Stimulated activated CD4-positive, alpha-beta T cell treated with anti-CD3 and anti-CD28 coated beads, Interleukin-2, amount 100 ng/mL, for 48 hours (primary cell): ENCODE measurements around the gene NEU1.
"Not testable (repeated sequence)": the region's sequence is repeated elsewhere in the genome, so short reads cannot be mapped to it uniquely, and the experiment has no call there.

Experiments
- DNase-seq, 2 donors: peaks; one replicate each; pipeline ENCODE4 v3.0.0-alpha.2; 2020

NEU1 gene

DNA sequence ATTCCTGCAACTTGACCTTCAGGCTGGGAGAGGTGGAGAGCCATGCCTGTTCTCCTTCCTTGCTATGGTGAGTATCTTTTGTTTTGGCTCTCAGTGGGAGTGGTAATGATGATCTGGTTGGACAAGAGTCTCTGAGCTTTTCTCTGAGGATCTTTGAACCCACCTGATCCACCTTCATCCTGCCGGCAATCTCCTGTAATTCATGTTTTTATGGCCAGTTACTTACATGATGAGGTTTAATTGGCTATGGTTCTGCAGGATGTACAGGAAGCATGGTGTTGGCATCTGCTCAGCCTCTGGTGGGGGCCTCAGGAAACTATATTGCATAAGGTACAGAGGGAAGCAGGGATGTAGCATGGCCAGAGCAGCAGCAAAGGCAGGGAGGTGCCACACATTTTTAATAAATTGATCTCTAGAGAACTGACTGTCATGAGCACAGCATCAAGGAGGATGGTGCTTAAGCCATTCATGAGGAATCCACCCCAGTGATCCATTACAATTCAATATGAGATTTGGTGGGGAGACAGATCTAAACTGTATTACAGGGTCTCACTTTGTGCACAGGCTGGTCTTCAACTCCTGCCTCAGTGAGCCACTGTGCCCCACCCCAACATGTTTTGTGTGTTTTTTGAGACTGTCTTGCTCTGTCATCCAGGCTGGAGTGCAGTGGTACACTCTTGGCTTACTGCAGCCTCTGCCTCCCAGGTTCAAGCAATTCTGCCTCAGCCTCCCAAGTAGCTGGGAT lies 25.1 kb downstream of the NEU1 start:
- no peak for DNase-seq

DNA sequence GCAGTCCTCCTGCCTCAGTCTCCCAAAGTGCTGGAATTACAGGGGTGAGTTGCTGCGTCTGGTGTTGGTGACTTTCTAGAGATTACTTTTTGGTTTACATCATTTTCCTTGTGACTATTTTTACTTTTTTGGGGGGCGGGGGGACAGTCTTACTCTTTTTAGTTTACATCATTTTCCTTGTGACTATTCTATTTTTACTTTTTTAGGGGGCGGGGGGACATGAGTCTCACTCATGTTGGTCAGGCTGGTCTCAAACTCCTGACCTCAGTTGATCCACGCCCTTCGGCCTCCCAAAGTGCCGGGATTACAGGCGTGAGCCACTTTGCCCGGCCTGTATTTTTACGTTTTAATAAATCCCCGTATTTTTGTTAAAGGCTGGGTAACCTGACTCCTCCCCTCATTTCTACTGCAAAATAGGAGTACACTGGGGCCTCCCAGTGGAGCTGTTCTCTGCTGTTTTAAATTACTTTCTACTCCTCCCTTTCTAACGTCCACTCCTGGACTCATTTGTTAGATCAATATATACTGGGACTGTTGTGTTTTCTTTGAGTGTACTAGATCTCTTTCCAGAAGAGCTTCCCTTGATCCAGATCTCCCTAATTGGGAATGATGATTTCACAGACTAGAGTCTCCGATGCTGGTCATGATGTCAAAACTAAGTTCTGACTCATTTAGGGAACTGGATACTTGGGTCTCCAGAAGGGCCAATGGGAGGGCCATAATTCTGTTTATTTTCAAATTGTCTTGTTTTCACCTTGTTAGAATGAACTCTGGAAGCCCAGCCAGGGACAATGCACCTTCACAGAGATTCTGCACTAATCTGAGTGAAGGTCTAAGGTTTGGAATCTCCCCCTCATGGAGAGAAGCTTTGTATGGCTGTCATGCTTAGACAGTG lies 25.9 kb downstream of the NEU1 start:
- no peak for DNase-seq

DNA sequence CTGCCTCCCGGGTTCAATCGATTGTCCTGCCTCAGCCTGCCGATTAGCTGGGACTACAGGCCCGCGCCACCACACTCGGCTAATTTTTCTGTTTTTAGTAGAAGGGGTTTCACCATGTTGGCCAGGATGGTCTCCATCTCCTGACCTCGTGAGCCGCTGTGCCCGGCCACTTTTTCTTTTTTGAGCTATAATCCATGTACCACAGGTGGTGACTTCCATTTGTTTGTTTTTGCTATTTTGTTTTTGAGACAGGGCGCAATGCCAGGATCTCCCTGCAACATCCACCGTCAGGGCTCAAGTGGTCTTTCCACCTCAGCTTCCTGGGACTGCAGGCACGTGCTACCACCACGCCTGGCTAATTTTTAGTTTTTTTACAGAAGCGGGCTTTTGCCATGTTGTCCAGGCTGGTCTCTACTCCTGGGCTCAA lies 26.6 kb downstream of the NEU1 start:
- DNase-seq: no peak

GRCh38 chr6:31834367-31835250 lies 28.0 kb downstream of the NEU1 start:
- peak; percentile 76 to 79 for DNase-seq

DNA sequence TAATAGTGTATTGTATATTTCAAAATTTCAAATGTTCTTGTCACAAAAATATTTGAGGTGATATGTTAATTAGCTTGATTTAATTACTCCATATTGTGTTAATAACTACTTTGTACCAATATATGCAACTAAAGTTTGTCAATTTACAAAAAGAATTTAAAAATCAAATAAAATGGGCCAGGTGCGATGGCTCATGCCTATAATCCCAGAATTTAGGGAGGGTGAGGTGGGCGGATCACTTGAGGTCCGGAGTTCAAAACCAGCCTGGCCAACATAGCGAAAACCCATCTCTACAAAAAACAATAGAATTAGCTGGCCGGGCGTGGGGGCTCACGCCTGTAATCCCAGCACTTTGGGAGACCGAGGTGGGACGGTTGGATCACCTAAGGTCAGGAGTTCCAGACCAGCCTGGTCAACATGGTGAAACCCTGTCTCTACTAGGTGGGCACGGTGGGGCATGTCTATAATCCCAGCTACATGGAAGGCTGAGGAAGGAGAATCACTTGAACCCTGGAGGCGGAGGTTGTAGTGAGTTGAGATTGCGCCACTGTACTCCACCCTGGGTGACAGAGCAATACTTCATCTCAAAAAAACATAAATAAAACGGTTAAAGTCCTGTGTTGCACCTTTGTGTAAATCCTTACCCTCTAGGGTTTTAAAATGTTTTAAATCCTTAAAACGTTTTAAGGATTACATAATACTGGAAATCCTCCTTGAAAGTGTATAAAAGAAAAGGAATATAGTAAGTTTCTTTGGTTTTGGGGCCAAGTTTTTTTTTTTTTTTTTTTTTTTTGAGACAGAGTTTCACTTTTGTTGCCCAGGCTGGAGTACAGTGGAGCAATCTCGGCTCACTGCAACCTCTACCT lies 31.0 kb downstream of the NEU1 start:
- no peak for DNase-seq

DNA sequence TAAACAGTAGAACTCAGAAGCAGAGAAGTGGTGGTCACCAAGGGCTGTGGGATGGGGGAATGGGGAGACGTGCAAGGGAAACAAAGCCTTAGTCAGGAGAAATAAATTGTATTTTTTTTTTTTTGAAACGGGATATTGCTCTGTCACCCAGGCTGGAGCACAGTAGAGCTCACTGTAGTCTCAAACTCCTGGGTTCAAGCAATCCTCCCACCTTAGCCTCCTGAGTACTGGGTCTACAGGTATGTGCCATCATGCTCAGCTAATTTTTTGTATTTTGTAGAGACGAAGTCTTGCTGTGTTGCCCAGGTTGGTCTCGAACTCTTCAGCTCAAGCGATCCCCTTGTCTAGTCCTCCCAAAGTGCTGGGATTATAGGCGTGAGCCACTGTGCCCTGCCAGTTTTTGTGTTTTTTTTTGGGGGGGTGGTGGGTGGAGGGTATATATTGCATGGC lies 31.7 kb downstream of the NEU1 start:
- no peak for DNase-seq

DNA sequence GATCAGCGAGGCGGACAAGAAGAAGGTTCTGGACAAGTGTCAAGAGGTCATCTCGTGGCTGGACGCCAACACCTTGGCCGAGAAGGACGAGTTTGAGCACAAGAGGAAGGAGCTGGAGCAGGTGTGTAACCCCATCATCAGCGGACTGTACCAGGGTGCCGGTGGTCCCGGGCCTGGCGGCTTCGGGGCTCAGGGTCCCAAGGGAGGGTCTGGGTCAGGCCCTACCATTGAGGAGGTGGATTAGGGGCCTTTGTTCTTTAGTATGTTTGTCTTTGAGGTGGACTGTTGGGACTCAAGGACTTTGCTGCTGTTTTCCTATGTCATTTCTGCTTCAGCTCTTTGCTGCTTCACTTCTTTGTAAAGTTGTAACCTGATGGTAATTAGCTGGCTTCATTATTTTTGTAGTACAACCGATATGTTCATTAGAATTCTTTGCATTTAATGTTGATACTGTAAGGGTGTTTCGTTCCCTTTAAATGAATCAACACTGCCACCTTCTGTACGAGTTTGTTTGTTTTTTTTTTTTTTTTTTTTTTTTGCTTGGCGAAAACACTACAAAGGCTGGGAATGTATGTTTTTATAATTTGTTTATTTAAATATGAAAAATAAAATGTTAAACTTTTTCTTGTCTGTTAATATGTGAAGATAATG lies 32.9 kb downstream of the NEU1 start:
- no peak for DNase-seq

GRCh38 chr6:31827286-31828079 lies 35.1 kb downstream of the NEU1 start, which contains the start of gene HSPA1B:
HSPA1B (plus strand) TSS chr6:31827738; CDS start chr6:31827951, 213 bp downstream.
- DNase-seq: peak; percentile 83 to 89

GRCh38 chr6:31826793-31827285 lies 35.8 kb downstream of the NEU1 start:
- no peak for DNase-seq

GRCh38 chr6:31825553-31825952 lies 37.1 kb downstream of the NEU1 start:
- no peak for DNase-seq

- not testable (repeated sequence) for DNase-seq
These were observed 38.9 kb downstream of the NEU1 start for GRCh38 chr6:31823592-31824196.

- DNase-seq: peak in 1 of 2 donors; percentile 47
These were observed 40.4 kb downstream of the NEU1 start for GRCh38 chr6:31822036-31822821.

- DNase-seq: peak; percentile 73 to 76
These were observed 41.2 kb downstream of the NEU1 start for GRCh38 chr6:31821301-31822035.

GRCh38 chr6:31820399-31820798 lies 42.2 kb downstream of the NEU1 start:
- not testable (repeated sequence) for DNase-seq

- DNase-seq: no peak
These were observed 42.7 kb downstream of the NEU1 start for GRCh38 chr6:31819871-31820299.

GRCh38 chr6:31817929-31818511 lies 44.6 kb downstream of the NEU1 start:
- not testable (repeated sequence) for DNase-seq

DNA sequence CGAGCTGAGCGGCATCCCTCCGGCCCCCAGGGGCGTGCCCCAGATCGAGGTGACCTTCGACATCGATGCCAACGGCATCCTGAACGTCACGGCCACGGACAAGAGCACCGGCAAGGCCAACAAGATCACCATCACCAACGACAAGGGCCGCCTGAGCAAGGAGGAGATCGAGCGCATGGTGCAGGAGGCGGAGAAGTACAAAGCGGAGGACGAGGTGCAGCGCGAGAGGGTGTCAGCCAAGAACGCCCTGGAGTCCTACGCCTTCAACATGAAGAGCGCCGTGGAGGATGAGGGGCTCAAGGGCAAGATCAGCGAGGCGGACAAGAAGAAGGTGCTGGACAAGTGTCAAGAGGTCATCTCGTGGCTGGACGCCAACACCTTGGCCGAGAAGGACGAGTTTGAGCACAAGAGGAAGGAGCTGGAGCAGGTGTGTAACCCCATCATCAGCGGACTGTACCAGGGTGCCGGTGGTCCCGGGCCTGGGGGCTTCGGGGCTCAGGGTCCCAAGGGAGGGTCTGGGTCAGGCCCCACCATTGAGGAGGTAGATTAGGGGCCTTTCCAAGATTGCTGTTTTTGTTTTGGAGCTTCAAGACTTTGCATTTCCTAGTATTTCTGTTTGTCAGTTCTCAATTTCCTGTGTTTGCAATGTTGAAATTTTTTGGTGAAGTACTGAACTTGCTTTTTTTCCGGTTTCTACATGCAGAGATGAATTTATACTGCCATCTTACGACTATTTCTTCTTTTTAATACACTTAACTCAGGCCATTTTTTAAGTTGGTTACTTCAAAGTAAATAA lies 45.3 kb downstream of the NEU1 start:
- not testable (repeated sequence) for DNase-seq
